Peyer's patch (tissue), 4 donors: Measurements from ENCODE around the gene CFAP58.

Experiments used
- POLR2A ChIP-seq, 2 donors: fragments of 450-650 bp; IDR thresholded peaks; one replicate each; pipeline ENCODE4 v1.5.1; 2017; ENCODE audit warnings: antibody characterized with exemption in 2 of 2, mild to moderate bottlenecking in 2 of 2, moderate library complexity in 2 of 2
- TF ChIP-seq, protein P1 (sequence below), 6 experiments: fragments of 450-650 bp in 4 of 6; fragments of 200-600 bp in 2 of 6; sonication (generic) in 1 of 6; IDR thresholded peaks; one replicate each; pipeline ENCODE4 v1.5.1; 2017 to 2019; ENCODE audit warnings: antibody characterized with exemption in 6 of 6, mild to moderate bottlenecking in 3 of 6, moderate library complexity in 1 of 6

DNA sequence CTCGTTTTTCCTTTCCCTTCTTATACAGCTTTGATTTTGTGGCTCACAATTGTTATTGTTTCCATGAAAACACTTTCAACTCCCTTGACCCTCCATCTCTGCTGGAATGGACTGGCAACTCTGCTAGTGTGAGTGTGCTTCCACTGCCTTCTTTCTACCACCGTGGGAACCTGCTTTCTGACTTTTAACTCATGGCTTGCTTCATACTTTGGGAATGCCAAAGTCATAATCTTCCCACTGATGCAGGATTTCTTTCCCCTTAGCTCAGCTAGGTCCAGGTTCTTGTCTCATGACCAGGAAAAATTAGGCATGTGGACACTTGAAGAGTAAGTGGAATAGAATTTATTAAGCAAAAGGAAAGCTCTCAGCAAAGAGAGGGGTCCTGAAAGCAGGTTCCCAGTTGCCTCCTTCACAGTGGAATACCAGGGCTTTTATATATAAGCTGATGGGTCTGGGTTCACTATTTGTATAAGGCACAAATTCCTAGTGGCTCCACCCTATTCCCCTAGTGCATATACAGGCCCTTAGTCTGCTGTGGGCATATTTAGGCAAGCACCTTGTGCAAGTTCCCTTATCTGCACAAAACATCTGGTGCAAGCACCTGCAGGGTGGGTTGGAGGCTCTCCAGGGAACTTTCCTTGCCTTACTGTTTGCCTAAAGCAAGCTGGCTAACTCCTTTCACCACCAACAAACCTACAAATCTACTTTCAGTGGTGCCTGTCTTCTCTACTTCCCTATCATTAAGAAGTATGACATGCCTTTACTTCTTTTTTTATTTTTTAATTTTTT lies 119.5 kb downstream of the CFAP58 start:
- TF ChIP-seq, protein P1, sequence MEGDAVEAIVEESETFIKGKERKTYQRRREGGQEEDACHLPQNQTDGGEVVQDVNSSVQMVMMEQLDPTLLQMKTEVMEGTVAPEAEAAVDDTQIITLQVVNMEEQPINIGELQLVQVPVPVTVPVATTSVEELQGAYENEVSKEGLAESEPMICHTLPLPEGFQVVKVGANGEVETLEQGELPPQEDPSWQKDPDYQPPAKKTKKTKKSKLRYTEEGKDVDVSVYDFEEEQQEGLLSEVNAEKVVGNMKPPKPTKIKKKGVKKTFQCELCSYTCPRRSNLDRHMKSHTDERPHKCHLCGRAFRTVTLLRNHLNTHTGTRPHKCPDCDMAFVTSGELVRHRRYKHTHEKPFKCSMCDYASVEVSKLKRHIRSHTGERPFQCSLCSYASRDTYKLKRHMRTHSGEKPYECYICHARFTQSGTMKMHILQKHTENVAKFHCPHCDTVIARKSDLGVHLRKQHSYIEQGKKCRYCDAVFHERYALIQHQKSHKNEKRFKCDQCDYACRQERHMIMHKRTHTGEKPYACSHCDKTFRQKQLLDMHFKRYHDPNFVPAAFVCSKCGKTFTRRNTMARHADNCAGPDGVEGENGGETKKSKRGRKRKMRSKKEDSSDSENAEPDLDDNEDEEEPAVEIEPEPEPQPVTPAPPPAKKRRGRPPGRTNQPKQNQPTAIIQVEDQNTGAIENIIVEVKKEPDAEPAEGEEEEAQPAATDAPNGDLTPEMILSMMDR (IDR thresholded peaks at IDR 0.05): no peak
- TF ChIP-seq POLR2A (IDR thresholded peaks at IDR 0.05): no peak
